NCI-H345 treated with DMSO at 0.1 percent for 48 hours (cell line): ENCODE results near the gene MLN.

Experiments used
- DNase-seq: peaks from one replicate; lab custom pipeline; 2025; ENCODE audit not compliant: unreplicated experiment; lab: John Stamatoyannopoulos, UW

The MLN gene

DNA sequence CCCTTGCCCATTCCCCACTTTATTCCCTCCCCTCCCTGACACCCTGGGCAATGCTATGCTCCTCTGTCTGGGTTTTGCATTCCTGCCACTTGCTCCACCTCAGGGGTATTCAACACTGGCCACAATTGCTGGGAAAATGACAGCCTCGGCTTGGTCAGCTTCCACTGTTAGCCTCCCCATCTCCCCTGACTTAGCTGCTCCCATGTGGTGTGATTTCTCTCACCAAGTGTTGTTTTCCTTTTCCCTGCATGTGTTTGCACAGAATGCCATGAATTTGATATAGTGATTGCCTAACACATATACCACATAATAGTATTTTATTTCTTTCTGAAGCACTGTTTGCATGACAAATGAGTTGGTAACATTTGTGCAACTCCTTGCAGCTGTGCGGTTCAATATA lies 13.4 kb downstream of the MLN start:
- DNase-seq = no peak

DNA sequence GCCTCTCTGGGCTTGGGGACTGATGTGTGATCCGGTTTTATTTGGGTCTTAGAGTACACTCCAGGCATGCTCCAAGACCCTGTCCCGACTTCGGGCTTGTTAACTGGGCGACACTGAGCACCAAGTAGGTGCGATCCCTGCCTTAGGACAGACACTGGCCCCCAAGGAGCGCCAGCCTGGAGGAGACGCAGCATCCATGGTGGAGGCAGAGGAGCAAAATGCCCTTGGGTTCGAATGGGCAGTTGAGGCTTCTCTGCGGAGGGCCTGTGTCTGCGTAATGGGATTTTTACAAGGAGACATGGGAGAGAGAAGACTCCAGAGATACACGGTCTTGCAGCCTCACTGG lies 14.3 kb downstream of the MLN start:
- no peak for DNase-seq

DNA sequence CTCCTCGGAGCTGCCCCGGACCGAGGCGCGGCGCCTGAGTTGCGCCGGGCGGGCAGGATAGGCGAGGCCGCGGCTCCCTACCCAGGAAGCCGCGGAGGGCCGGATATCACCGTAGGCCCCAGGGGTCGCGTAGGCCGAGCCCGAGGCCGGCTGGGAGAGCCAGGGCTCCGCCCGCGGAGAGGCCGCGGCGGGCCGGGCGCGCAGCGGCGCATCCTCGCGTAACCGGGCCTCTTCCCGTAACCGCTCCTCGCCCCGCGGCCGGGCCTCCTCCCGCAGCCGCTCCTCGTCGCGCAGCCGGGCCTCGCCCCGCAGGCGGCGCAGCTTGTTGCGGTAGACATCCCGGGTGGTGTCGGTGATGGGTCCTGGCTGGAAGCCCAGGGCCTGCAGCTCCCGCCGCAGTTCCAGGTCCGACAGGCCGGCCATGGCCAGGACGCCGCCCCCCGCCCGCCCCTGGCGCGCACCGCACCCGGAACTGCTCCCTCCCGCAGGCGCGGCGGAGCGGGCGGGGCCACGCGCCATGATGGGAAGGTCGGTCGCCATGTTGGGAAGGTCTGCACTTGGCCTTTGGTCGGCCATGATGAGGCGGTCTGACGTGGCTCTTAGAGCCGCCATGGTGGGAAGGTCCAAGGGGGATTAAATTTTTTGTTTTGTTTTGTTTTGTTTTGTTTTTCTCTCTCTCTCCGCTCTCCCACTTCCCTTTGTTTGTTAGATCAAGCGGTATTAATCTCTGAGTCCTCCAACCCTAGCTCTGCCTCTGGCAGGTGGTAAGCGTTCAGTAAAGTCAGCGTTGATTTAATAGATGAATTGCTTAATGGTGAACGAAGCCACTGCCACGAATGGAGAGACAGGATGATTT lies 14.9 kb downstream of the MLN start, which contains the start of gene LEMD2:
Gene LEMD2 (minus strand): TSS at position 437 of the 856 bp plus-strand sequence. CDS start 14 bp downstream, at position 423.
- peak; percentile 88 for DNase-seq

DNA sequence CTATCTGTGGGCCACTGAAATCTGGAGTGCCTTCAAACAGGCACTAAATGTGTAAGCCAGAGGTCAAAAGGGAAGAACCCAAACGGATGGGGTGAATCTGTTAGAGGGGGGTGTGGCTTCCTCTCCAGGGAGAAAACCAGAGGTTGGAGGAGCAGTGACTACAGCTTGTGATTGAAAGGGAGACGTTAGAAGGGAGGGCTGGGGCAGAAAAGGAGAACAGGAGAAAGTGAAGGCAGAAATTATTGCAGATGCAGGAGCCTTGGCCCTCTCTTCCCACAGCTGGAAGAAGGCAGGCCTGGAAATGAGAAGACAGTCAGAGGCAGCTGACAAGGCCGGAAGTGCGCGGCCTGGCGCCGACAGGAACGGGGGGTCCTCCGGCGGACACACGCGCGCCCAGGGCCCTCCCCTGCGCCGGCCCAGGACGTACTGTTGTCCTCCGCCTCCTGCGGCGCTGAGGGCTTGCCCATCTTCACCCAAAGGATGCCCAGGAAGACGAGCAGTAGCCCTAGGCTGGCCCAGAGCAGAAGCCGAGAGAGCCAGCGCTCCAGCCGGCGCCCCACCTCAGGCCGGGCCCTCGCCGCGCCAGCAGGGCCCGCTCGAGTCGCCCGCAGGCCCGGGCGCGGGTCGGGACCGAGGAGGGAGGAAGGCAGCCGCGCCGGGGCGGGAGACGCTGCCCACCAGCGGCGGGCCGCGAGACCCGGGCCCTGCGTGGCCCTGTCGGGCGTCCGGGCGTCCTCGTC lies 15.7 kb downstream of the MLN start:
- no peak for DNase-seq

DNA sequence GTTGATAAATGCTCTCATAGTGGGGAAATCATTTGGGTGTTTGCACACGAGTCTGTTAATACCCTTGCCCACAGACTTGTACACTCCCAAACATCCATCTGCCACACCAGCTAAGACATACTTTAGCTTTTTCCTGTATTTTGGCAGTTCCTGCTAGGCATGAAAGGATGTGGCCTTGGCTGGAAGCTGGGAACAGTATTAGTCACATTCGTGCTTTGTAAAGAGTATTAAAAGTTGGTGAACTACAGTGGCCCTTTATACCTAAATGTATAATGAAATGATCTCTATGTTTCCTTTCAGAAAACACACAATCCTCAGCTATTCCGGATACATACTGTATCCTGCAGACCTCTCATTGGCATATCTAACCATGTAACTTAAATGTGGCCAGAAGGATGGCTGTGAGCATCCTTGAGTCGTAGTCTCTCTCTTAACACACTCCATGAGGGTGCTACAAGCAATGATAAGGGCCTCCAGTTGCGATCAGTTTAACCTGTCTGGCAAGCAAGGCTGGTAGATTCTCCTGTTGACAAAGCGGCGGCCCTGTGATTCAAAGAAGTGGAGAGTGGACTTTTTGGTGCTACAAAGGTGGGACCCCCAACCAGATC lies 16.4 kb downstream of the MLN start:
- no peak for DNase-seq

DNA sequence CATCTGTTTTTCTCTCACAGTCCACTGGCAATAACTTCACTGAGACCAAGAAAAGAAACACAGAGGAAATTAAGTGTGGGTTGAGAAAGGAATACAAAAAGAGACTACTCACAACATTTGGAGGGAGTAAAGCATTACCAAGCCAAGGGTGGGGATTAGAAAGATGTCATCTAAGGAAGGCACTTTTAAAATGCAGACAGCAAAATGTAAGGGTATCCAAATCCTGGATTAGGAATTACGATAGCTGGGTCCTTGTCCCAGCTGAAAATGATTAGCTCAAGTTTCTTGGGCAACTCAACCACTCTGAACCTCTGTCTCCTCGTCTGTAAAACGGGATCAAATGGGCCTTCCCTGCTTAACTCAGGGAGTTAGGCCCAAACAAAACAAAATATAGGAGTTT lies 17.1 kb downstream of the MLN start:
- DNase-seq = no peak

DNA sequence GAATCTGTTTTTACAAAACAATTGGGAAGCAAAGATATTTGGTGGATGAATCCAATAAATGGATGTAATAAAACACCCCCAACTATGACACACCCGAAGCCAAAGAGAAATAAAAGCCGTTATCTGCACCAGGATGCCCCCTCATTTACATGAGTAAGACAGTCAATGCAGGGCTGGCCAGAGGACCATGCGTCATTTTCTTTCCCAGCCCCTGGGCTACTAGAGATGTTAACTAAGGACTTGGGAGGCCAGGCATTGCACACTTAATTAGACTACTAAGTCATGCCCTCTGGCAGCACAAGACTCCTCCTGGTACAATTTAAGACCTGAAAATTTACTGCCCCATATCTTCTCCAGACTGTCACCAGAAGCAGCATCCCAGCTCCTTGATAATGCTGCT lies 18.0 kb downstream of the MLN start:
- no peak for DNase-seq

DNA sequence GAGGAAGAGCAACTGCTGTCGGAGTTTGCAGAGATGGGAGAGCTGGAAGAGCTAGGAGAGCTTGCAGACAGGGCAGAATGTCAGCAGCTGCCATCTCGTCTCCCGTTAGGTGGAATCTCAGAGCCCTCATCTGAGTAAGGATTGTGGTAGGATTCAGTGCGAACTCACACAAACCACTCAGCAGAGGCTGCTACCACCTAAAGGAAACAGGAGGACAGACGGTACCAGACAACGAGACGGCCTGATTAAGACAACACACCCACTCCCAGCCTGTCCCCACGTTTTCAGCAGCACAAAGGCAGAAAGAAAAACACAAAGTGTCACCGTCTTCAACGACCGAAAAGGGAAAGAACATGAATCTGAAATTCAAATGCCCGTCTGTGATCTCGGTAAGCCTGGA lies 19.0 kb downstream of the MLN start:
- no peak for DNase-seq

DNA sequence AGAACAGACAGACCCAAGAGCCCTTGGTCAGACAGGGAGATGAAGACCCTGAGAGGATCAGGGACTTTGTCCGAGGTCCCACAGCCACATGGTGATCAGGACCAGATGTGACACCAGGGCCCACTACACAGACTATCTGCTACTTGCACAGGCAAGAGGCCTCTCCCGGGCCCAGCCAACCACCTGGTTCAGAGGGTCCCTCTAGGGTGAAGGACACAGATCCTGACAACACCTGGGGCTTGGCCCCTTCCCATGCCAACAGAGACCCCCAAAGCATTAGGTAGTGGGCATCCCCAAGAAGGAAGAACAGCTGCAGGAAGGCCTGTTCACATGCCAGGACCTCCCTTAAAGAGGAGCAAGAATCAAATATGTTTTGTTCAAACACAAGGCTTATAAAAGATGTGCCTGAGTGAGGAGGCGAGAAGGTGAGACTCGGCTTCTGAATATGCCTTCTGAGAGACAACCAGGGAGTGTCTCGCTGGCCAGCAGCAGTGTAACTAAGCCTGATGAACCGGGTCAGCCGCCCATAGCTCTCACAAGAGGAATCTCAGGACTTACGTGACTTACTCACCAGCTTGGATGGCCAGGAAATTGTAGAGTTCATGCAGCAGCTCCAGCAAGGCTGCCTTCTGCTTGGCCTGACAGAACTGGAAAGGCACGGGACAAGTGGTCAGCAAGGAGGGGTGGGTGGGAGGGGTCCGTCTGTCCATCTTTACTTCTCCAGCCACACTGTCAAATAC lies 19.9 kb downstream of the MLN start:
- no peak for DNase-seq

DNA sequence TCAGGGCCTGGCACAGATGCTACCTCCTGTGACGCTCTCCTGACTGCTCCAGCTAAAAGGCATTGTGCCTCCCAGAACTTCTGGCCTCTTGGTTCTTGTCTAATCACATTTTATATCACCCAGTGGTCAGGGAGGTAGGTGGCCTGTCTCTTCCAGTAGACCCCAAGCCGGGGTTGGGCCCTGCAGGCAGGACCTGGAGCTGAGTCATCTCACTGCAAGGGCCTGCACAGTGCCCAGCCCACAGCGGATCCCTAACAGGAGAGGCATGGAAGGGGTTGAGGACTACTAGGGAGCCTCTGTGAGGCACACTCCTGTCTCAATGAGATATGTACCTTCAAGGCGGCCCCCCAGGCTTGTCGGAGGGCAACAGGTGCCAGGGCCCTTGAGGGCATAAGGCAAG lies 21.2 kb downstream of the MLN start:
- DNase-seq = no peak

DNA sequence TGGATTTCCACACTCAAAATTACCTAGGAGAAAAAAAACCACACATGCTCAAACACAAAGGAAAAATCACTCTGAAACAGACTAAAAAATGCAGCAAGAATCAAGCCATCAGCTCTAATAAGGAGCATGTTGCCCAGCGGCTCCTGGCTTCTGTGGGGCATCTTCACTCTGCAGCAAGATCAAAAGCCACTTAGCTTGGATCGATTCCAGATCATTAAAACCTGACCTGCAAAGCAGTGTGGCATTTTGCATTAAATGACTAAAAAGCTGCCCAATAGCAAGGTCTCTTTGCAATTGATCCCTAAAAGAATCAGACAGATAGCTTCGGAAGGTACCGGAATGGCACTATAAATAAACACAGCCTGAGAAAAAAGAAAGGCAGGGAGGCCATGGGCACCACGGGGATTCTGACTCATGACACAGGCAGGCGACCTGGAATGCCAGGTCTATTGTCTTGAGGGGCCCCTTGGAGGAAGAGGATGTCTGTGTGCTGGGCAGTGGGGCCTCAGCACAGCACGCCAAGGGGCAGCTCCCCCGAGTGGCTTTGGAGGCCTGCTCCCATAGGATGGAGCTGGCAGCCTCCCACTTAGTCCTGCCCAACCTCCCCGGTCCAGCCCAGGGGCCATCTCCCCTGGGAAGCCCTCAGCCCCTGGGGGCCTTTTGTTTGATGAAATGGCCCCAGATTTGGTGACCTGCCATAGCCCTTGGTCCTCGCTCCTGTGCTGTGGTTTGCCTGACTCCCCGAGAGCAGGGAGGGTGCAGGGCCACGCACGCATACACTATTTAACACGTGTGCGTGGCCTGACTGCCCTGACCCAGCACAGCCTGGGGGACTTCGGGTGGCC lies 22.4 kb downstream of the MLN start:
- no peak for DNase-seq

DNA sequence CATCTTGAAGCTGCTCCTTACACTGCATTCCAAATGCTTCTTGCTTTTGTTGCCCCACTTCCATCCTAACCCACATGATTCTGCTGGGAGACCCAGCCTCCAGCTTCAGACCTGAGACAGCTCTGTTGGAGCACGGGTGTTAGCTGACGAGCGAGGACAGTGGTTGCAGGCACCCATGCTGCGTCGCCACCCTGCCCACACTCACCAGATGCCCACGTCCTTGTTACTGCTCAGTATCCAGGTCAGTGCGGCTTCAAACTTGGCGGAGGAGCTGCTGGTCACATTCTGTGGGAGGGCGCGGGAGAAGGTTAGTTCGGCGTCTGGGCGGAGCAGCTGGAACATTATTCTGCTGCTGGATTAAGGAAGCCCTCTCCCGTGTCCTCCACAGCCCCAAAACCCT lies 23.9 kb downstream of the MLN start:
- no peak for DNase-seq

DNA sequence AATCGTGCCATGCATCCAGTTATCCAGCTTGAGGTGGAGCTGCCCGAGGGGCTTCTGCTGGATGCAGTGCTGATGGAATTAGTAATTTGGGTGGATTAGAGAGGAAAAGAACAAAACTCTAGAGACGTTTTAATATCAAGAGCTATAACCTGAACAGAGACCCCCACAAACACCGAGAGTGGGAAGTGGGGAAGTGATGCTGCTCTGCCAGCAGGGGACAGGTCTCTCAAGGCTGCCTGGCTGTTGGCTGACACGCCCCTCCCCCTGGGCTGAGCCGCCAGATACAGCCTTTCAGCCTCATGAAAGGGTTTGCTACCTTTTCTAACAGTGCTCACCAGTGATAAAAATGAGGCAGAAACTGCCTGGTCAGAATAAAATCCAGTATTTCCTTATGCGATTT lies 24.5 kb downstream of the MLN start:
- DNase-seq = no peak

DNA sequence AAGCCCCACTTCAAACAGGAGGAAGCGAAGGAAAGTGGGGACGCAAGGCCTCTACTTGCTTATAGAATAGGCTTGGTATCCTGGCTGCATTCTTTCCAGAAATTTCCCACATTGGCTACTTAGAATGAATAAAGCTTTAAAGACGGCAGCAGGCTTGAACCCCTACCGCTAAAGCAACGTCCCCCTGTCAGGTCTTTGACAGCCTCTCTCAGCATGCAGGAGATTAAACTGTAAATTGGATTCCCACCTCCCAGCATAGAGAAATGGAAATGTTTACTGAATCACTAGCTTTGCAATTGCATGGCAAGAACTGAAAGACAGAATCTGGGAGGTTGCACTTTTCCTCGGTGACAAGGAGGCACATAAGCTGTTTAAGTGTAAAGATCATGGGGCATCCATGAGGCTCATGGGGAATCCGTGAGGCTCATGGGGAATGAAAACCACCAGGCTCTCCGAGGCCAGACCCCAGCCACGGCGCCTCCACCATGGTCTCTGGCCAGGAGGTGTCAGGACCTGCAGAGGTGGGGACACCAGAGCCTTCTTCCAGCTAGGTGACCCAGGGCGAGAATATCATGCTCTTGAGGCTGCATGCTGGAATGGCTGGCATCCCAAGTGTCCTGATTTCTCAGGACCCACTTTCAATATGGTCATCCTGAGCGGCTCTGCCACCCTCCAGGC lies 25.2 kb downstream of the MLN start:
- DNase-seq = no peak

DNA sequence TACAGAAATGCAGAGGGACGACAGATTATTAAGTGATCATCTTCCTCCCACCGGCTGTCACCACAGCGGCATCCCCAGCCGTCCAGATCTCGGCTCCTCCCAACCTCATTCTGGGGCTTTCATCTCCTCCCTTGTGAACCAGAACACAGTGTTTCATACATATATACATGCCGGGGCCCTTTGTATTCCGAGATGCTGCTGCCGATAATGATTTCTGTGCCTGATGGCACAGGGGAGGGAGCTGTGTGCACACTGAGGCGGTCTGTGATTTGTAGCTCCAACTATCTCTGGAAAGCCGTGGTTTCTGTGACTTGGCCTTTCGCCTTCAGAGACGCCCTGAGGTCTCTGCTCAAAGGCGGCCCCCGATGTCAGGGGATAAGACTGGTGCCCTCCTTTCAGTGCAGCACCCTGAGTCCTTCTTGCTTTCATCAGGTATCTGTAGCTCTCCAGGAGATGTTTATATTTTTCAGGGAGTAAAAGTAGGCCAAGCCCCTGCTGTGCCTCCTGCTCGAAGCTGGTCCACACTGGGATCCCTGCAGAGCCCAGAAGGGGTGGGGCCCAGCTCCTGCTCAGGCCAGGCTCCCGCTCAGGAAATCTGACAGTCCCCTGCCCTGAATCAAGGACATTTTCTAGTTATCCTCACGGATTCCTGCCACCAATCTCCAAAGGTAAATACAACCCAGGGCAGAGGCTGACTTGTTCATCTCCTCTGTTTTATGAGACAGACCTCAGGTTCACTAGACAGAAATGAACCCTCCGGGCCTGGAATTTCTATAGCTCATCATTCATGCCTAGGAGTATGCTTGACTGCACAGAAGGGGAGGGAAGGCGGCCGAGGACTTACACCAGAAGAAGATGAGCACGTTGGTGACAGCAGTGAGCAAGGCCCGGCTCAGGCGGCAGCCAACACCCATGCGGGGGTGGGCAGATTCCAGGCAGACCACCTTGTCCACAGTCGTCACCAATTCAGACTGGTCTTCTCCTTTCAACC lies 26.1 kb downstream of the MLN start:
- DNase-seq = no peak

DNA sequence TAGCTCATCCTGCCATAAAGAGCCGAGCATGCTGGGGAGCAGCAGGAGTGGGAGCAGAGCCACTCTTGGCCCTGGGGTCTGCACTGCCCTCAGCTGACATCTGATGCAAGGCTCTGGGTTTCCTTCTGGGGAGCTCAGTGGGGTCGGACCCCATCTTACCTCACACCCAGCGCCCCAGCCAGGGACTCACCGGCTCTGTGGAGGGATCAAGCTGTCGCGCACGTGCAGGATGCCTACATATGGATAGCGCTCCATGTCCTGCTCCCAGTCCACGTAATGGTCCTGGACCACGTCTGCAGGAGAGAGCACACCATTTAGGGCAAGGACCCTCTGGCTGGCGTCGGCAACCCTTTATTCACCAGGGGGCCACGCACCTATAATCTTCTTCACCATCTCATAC lies 27.0 kb downstream of the MLN start:
- no peak for DNase-seq

DNA sequence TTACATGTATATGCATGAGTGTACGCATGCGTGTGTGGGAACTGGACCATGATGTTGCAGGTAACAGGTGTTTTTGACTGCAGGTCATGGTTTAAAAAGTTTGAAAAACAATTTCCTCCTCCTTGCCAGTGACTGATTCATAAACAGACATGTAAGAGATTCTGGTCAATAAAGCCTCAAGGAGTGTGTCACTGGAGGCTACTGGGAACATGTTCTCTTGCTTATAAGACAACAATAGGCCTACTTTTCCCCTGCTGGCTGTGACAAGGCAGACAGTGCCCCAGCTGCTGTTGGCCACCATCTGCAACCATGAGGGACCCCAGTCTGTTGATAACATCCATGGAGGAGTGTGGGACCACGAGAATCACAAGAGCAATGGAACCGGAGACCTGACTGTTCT lies 27.6 kb downstream of the MLN start:
- DNase-seq = no peak

DNA sequence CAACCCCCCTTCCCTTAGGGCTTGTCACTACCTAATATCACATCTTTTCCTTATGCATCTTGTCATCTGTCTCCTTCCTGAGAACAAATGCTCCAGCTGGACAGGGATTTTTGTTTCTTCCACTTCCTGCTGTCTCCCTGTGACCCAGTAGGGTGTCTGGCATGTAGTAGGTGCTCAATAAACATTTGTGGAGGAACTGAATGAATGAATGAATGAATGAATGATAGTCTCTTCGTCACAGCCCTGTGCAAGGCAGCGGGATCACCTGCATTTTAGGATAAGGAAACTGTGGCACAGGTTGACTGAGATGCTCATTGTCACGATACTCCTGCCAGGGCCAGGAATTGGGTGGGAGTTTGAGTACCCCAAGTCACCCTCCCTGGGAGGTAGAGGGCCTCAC lies 29.0 kb downstream of the MLN start:
- no peak for DNase-seq
